C4-2B (cell line): ENCODE data around the gene TRPV5.
A peak's percentile ranks its signal among the peaks of the same experiment; 100 is the strongest.

Experiments used
- H3K27ac ChIP-seq: fragments of 450-650 bp; 2 replicates; pipeline ENCODE4 v1.5.1; 2017
- ZFX ChIP-seq: fragments of 450-650 bp; IDR thresholded peaks from 2 replicates; pipeline ENCODE4 v1.6.1; 2017
- TF ChIP-seq, protein P1 (sequence below): fragments of 450-650 bp; conservative IDR thresholded peaks from 2 replicates; pipeline ENCODE4 v1.5.1; 2017; ENCODE audit warnings: mild to moderate bottlenecking

TRPV5 gene

DNA sequence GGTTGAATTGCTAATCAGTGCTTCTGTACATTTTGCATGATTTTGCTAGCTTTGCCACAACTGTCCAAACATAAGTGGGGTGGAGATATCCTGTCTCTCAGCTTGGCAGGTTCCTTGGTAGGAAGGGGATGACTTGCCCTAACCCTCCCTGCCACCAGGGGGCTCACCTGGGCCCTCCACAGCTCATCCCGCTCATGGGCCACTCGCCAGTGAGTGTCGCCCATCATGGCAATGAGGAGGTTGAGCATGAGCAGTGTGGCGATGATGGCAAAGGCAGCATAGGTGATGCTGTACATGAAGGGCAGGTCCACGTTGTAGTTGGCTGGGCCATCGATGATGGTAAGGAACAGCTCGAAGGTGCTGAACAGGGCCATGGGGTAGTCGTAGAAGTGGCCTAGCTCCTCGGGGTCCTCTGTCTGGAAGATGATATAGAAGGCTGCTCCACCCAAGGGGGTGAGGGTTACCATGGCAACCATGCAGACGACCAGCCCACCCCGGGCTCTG lies 60.2 kb downstream of the TRPV5 start:
- TF ChIP-seq ZFX = no peak
- TF ChIP-seq, protein P1, sequence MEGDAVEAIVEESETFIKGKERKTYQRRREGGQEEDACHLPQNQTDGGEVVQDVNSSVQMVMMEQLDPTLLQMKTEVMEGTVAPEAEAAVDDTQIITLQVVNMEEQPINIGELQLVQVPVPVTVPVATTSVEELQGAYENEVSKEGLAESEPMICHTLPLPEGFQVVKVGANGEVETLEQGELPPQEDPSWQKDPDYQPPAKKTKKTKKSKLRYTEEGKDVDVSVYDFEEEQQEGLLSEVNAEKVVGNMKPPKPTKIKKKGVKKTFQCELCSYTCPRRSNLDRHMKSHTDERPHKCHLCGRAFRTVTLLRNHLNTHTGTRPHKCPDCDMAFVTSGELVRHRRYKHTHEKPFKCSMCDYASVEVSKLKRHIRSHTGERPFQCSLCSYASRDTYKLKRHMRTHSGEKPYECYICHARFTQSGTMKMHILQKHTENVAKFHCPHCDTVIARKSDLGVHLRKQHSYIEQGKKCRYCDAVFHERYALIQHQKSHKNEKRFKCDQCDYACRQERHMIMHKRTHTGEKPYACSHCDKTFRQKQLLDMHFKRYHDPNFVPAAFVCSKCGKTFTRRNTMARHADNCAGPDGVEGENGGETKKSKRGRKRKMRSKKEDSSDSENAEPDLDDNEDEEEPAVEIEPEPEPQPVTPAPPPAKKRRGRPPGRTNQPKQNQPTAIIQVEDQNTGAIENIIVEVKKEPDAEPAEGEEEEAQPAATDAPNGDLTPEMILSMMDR = peak; percentile 96
- no peak overlapping the region for H3K27ac ChIP-seq

GRCh38 chr7:142872106-142872675 lies 61.4 kb downstream of the TRPV5 start:
- TF ChIP-seq, protein P1 = no peak
- TF ChIP-seq ZFX = no peak
- no peak overlapping the region for H3K27ac ChIP-seq

DNA sequence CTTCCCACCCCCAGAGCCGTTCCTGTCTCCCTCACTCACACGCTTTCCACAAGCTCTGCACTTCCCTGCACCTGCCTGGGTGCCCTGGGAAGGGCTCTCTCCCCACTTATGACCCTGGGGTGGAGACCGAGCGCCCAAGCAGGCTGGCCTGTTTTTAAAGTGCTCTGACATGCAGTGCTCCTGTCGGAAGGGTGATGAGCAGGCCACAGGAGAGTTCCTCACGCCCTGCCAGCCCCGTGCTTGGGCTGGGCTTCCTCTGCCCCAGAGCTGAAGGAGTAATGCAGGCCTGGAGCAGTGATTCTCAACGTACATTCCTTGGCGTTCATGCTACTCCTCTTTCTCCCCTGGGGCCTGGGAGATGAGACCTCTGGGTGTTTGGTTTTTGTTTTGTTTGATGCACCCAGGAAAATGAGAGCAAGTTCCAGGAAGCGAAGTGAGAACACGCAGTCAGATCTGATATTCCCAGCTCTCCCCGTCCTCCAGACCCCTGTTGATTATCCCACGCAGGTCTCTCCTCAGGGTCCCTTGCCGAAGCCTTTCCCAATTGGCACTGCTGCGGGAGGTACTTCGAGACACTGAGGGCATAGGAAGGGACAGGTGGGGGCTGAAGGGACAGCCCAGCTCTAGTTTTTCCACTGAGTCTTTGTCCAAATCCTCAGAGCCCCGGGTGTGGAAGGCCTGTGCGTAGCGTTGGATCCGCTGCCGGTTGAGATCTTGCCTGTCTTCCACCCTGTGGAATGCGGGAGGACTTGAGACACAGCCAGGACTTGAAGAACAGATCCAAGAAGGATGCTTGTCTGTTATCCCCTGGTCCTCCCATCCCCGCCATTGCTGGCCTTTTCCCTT lies 62.1 kb downstream of the TRPV5 start:
- H3K27ac ChIP-seq = no peak overlapping the region
- TF ChIP-seq, protein P1 = no peak
- no peak for TF ChIP-seq ZFX

DNA sequence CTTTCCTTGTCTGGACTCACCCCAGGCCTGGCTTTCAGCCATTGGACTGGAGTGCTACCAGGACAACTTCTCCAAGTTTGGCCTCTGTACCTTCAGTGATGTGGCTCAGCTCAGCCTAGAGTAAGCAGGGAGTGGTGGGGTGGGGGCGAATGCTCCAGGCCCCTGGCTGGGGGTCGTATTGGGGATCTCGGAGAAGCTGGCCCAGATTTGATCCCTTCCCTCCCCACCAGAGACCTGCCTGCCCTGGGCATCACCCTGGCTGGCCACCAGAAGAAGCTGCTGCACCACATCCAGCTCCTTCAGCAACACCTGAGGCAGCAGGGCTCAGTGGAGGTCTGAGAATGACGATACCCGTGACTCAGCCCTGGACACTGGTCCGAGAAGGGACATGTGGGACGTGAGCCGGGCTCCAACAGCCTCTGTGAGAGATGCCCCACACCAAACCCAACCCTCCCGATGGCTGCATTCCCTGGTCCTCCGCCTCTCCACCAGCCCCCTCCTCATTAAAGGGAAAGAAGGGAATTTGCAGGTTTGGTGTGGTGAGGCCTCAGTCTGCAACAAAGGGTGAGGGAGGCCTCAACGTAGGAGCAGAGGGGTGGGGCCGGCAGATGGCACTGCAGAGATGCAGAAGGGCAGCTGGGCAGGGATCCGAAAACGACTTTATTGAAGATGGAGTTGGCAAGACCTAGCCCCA lies 62.8 kb downstream of the TRPV5 start:
- H3K27ac ChIP-seq = no peak overlapping the region
- TF ChIP-seq, protein P1 = no peak
- TF ChIP-seq ZFX = no peak

- H3K27ac ChIP-seq = no peak overlapping the region
- TF ChIP-seq, protein P1 = no peak
- no peak for TF ChIP-seq ZFX
Observed at GRCh38 chr7:142870147-142870559, 63.4 kb downstream of the TRPV5 start.

GRCh38 chr7:142869434-142869833 lies 64.1 kb downstream of the TRPV5 start:
- TF ChIP-seq, protein P1 = no peak
- TF ChIP-seq ZFX = no peak
- H3K27ac ChIP-seq = no peak overlapping the region

DNA sequence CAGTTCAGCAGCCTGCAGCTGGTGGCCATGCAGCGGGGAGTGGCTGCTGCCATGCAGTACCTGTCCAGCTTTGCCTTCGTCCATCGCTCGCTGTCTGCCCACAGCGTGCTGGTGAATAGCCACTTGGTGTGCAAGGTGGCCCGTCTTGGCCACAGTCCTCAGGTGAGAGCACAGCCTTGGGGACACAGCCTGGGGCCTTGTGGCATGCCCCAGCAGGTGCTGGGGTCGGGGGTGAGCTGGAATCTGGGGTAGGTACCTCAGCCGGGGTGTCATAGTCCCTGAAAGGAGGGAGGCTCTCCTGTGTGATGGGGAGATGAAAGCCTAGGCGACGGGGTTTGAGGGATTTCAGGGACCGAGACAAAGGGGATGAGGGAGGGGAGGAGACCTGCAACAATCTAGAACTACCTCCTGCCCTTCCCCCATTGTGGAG lies 64.5 kb downstream of the TRPV5 start:
- TF ChIP-seq, protein P1 = no peak
- no peak for TF ChIP-seq ZFX
- H3K27ac ChIP-seq = peak overlapping the region; percentile 48
